Stimulated activated CD4-positive, alpha-beta T cell treated with anti-CD3 and anti-CD28 coated beads, Interleukin-1b, Interleukin-23, amount 100 ng/mL, for 48 hours (primary cell): ENCODE measurements around the gene EEIG2.
"Not testable (repeated sequence)": the region's sequence is repeated elsewhere in the genome, so short reads cannot be mapped to it uniquely, and the experiment has no call there.

Experiments used
- DNase-seq: peaks from one replicate; pipeline ENCODE4 v3.0.0-alpha.2; 2020

EEIG2 gene

DNA sequence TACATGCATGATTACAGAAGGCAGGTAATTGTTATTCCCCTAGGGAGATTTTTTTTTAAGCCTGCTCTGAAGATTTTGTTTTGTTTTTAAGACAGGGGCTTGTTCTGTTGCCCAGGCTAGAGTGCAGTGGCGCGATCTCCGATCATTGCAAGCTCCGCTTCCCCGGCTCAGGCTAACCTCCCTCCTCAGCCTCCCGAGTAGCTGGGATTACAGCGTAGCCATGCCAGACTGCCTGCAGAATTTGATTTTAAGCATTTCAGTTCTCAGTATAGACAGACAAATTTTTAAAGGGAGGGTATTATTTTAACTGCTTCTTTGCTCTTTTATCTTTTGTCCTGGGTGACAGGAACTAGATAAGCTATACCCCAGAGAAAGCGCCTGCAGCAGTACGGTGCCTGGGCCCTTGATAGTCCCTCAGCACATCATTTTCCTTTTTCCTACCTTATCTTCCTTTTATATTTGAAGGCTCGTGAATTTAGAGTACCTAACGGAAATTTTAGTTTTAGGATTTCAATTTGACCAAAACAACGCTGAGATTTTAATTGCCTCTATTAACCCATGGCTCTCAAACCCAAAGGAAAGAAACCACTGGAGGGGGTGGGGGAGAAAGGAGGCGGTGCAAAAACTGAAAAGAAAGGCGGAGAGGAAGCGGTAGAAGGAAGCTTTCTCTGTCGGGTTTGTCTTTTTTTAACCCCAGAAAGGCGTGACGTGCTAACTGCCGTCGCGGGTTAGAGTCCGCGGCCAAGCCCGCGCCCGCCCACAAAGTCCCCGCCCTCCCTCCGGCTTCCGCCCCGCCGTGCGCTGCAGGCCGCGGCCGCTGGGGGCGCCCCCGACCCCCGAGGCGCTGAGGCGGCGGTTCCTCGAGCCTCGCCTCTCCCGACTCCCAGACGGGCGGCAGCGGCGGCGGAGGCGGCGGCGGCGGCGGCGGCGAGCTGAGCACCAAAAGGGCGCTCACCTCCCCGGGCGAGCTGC is at the start of gene EEIG2:
EEIG2 (plus strand) TSS at position 886 of the 972 bp plus-strand sequence. CDS start 329 bp downstream, outside the sequence.
- peak; percentile 87 for DNase-seq

DNA sequence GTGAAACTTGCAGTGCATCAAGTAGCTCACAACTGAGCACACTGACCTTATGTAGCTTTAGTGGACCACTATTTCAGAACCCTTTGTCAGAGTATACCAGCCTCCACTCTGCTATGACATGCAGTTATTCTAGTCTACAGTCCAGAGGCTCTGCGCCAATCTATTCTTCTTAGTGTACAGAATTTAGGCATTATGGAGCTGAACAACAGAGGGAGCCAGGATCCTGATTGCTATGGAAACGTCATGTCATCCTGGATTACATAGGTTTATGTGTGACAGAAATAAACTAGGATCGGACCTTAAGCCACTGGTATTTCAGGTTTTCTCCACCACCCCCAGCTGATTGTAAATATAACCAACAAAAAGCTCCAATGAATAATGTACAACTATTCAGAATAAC is 48.1 kb upstream of the EEIG2 start:
- DNase-seq: no peak

DNA sequence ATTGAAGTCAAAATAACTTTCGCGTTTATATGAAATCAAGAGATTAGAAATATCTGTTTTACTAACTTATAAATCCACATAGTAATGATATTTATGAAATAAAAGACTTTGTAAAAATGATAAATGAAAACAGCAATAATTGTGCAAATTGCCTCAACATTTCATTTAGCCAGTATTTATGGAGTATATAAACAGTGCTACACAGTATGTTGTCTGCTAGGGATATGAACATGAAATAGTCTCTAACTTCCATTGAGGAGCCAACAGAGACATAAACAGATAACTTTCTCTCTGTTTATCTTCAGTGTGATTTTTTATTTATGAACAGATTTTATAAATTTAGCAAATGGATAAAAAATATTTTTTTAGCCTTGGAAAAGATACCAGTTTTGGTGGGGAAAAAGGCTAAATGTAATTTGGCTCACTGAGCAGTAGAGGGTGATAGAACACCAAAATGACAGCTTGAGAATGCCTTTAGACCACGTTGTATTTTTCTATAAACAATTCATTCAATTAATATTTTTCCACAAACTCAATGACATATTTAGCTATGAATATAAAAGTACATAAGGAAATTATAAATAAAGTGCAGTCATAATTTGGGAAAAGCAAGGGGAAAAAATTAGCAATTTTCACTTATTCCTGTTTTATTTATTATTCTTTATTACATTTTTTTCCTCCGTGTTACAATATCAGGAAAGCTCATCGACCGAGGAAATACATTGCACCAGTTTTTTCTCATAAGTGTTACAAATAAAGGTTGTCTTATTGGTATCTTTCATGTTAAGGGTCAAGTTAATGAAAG is 47.5 kb upstream of the EEIG2 start:
- no peak for DNase-seq

DNA sequence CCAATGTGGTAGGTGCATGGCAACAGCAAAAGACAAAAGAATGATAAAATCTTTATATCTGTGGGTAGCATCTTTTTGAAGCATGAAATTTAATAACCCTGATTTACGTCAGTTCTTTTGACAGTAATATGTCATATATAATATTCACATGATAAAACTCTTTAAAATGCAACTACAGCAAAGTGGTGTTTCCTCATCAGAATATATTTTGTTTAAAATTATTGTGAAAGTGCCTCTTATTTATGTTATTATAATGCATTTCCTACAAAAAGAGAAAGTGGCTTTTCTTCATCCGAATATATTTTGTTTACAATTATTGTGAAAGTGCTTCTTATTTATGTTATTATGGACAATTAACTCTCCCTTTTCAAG is 46.9 kb upstream of the EEIG2 start:
- DNase-seq: no peak

DNA sequence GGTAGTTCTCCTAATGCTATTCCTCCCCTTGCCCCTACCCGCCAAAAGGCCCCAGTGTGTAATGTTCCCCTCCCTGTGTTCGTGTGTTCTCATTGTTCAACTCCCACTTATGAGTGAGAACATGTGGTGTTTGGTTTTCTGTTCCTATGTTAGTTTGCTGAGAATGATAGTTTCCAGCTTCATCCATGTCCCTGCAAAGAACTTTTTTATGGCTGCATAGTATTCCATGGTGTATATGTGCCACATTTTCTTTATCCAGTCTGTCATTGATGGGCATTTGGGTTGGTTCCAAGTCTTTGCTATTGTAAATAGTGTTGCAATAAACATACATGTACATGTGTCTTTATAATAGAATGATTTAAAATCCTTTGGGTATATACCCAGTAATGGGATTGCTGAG is 46.0 kb upstream of the EEIG2 start:
- DNase-seq: not testable (repeated sequence)

DNA sequence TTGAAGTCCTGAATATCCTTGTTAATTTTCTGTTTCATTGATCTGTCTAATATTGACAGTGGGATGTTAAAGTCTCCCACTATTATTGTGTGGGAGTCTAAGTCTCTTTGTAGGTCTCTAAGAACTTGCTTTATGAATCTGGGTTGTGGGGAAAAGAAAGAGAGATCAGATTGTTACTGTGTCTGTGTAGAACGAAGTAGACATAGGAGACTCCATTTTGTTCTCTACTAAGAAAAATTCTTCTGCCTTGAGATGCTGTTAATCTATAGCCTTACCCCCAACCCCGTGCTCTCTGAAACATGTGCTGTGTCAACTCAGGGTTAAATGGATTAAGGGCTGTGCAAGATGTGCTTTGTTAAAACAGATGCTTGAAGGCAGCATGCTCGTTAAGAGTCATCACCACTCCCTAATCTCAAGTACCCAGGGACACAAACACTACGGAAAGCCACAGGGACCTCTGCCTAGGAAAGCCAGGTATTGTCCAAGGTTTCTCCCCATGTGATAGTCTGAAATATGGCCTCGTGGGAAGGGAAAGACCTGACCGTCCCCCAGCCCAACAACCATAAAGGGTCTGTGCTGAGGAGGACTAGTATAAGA is 42.5 kb upstream of the EEIG2 start:
- DNase-seq: not testable (repeated sequence)

DNA sequence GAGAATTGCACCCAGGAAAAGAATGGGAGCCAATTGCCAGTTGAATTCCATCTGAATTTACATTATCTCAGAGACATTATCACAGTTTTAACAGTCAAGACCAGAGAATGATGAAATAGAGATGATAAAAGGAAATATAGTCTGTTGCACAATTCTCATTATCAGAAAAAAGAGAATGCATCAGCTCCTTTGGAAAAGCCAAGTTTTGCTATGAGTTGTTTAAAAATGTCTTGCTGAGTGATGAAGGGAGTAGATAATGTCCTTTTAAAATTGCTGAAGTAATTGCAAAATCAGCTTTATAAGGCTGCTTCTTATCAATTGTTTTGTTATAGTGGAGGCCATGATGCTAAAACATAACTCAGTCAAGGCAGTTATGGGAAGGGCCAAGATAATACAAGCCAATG is 37.9 kb upstream of the EEIG2 start:
- no peak for DNase-seq

DNA sequence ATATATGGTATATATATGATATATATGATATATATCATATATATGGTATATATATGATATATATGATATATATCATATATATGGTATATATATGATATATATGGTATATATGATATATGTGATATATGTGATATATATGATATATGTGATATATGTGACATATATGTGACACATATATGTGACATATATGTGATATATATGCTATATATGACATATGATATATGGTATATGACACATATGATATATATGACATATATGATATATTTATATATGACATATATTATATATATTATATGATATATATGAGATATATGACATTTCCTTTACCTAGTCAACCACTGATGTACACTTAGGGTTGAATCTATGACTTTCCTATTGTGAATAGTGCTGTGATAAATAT is 36.1 kb upstream of the EEIG2 start:
- DNase-seq: no peak

DNA sequence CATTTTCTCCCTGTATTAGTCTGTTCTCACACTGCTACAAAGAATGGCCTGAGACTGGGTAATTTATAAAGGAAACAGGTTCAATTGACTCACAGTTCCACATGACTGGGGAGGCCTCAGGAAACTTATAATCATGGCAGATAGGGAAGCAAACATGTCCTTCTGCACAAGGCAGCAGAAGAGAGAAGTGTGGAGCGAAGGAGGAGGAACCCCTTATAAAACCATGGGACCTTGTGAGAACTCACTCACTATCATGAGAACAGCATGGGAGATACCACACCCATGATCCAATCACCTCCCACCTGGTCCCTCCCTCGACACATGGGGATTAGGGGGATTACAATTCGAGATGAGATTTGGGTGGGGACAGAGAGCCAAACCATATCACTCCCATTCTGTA is 35.2 kb upstream of the EEIG2 start:
- DNase-seq: no peak

DNA sequence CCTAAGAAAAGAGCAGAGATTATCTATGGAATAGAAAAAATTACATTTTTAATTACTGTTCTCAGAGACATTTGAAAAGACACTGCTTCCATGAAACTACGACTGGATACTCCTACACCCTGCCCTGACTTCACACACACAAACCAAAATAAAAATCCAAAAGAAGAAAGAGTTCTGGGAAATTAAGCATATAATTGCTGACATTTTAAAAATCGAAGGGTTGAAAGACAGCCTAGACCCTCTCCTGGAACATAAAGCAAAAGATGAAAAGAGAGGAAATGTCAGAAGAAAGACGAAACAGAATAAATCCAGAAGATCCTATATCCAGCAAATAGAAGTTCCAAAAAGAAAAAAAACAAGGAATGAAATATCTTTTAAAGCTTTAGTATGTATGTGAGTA is 32.8 kb upstream of the EEIG2 start:
- DNase-seq: no peak

DNA sequence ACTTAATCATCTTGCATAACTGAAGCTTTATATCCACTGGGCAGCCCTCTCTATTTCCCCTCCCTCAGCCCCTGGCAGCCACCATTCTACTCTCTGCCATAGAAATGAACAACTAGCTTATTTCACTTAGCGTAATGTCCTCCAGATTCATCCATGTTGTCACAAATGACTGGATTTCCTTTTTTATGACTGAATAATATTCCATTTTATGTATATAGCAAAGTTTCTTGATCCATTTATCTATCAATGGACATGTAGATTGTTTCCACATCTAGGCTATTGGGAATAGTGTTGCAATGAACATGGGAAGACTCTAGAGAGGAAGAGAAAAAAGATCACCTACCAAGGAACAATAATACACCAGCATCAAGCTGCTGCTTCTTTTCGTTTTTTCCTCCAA is 32.1 kb upstream of the EEIG2 start:
- no peak for DNase-seq

DNA sequence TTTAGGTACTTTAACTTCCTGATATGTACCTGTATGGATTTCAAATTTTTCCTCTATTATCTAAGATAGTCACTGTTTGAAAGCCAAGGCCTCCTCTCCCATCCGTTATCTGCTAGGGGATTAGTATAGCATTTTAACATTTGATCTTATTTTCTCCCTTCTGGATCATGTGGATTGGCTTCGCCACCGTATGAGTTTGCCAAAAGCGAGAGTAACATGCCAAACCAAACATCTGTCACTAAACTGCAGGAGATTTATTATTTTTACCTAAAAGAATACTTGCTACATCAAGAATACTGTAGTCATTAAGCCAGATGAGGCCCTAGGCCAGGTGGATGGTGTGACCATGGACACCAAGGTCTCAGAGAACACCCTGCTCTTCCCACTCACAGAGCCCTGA is 28.5 kb upstream of the EEIG2 start:
- DNase-seq: no peak

DNA sequence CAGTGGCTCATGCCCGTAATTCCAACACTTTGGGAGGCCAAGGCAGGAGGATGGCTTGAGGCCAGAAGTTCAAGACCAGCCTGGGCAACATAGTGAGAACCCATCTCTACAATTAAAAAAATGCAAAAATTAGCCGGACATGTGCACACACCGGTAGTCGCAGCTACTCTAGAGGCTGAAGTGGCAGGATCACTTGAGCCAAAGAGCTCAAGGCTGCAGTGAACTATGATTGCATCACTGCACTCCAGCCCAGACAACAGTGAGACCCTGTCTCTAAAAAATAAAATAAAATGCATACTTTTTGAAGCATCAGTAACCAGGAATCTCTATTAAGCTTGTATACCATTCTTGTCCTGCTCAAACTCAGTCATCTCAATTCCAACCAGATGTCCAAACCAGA is 27.2 kb upstream of the EEIG2 start:
- DNase-seq: no peak

DNA sequence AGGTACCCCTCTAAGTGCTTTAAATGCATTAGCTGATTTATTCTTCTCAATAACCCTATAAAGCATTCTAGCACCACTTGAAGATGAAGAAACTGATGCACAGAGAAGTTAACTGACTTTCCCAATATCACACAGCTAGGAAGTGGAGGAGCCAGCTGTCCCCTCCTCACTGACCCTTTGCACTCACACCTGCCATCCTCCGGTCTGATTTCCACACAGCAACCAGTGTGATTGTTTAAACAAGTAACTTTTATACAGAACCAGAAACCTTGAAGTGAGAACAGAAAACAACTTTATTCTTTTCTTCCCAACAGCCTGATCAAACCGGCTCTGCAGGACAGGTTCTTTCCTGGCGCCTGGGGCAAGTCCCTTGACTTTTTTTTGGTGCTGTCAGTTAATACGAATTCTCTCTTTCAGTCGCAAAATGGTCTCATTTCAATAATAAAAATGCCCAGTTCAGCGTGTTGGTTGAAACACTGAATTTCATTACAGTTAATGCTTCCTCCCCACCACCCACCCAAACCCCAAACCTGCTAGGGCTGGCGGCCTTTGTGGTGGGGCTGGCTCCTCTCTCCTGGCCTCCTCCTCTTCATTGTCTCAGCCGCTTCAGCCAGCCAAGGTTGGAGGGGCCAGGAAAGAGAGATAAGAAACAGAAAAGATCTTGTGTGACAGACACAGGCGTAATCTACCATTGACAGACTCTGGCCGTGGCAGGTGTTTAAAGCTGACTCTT is 26.4 kb upstream of the EEIG2 start:
- no peak for DNase-seq

DNA sequence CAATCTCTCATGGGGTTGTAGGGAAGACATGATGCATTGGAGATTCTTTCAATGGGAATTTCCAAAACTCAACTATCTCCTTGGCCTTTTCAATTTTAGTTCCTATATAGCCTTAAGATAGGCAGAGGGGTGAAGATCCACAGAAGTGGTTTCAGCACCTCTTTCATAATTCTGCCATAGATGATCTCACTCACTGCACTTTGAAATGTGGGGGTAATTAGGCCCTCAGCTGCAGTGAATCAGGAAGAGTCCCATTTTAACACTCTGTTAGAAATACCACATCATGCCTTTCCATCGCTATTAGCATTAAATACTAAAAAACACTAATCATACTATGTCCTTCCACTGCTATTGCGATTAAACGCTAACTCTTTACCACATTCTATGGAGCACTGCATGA is 25.1 kb upstream of the EEIG2 start:
- DNase-seq: no peak

DNA sequence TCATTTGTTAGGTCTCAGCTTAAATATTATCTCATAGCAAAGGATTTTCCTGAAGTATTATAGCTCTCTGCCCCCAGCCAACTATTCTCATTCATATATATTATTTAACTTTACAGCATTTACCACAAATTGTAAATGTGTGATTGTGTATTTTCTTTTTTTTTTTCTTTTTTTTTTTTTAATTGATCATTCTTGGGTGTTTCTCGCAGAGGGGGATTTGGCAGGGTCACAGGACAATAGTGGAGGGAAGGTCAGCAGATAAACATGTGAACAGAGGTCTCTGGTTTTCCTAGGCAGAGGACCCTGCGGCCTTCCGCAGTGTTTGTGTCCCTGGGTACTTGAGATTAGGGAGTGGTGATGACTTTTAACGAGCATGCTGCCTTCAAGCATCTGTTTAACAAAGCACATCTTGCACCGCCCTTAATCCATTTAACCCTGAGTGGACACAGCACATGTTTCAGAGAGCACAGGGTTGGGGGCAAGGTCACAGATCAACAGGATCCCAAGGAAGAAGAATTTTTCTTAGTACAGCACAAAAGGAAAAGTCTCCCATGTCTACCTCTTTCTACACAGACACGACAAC is 24.5 kb upstream of the EEIG2 start:
- not testable (repeated sequence) for DNase-seq

DNA sequence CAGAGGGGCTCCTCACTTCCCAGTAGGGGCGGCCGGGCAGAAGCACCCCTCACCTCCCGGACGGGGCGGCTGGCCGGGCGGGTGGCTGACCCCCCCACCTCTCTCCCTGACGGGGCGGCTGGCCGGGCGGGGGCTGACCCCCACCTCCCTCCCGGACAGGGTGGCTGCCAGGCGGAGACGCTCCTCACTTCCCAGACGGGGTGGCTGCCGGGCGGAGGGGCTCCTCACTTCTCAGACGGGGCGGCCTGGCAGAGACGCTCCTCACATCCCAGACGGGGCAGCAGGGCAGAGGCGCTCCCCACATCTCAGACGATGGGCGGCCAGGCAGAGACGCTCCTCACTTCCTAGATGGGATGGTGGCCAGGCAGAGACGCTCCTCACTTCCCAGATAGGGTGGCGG is 23.9 kb upstream of the EEIG2 start:
- DNase-seq: not testable (repeated sequence)

DNA sequence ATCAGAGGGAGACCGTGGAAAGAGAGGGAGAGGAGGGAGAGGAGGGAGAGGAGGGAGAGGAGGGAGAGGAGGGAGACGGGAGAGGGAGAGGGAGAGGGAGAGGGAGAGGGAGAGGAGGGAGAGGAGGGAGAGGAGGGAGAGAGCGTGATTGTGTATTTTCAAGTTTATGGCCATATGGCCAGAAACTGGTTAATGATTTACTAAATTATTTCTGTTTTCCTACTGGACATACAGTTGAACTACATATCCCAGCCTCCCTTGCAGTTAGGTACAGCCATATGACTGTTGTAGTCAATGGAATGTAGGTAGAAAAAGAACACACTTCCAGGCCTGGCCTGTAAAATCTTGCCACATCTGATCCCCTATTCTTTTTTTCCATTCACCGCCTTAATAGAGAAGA is 23.1 kb upstream of the EEIG2 start:
- DNase-seq: not testable (repeated sequence)

DNA sequence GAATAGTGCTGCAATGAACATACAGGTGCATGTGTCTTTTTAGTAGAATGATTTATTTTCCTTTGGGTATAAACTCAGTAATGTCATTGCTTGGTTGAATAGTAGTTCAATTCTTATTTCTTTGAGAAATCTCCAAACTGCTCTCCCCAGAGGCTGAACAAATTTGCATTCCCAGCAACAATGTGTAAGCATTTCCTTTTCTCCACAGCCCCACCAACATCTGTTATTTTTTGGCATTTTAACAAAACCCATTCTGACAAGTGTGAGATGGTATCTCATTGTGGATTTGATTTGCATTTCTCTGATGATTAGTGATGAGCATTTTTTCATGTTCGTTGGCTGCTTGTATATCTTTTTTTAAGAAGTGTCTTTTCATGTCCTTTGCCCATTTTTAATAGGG is 21.9 kb upstream of the EEIG2 start:
- no peak for DNase-seq

DNA sequence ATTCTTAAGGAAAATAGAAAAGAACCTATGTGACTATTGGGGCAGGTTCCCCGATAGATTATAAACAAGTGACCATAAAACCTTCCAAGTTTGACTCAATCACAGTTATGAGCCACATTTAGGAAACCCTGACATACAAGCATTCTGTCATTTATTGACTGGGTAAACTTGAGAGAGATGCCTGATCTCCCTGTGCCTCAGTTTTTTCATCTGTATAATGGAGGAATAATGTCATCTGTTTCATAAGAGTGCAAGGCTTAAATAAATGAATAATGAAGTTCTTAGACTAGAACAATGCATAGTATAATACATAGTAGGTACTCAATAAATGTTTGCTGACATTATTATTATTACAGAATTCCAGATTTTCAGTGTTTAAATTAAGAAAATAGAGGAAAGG is 18.9 kb upstream of the EEIG2 start:
- DNase-seq: no peak

DNA sequence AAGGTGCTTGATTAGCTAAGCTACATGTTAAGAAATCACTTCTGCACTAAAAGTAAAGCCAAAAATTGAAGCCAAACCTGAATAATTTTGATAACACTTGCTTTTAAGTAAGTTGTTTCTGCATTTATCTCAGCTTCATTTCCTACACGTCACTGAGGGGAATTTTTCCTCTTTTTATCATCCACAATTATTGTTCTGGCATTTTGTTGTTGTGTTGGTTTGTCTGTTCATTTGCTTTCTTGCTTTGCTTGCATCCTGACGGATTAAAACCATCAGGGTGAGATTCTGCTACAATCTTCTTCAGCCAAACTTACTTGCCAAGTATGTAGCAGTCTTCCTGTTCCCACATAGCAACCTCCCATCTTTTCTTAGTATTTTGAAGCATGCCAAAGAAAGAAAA is 18.0 kb upstream of the EEIG2 start:
- DNase-seq: no peak

DNA sequence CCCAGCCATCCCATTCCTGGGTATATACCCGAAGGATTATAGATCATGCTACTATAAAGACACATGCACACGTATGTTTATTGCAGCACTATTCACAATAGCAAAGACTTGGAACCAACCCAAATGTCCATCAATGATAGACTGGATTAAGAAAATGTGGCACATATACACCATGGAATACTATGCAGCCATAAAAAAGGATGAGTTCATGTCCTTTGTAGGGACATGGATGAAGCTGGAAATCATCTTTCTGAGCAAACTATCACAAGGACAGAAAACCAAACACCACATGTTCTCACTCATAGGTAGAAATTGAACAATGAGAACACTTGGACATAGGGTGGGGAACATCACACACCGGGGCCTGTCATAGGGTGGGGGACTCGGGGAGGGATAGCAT is 12.4 kb upstream of the EEIG2 start:
- DNase-seq: not testable (repeated sequence)
